ENCODE results near the gene RBM46. TPM values are rescaled to one million over a fixed set of nuclear protein-coding genes. Genes with fewer than 3 reads are reported as not detected.

RBM46 gene
- total and polyA plus RNA-seq, 2 experiments from 2014 or later = 0.07 TPM; not detected in 1

DNA sequence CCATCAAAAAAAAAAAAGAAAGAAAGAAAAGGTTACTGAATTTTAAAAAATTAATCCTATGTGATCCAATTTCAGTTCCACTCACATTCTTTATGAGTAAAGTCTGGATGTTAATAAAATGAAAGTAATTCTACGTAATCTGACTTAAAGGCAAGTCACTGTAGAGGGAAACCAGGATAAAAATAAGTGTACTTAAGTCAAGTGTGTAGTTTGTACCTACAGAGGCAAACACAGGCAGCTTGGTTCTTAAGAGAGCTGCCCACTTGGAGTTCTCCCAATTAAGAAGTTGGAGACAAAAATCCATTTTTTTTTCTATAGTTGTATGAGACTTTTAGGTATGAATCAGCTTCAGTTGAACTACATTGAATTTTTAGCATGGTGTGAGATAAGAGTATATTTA lies 44.3 kb upstream of the RBM46 start:
- Histone ChIP-seq H3K9me2 (replicated peaks; ENCODE audit: insufficient read depth) (no peaks in the 10 kb centered on the region), H3K27me3 (peaks cover 35% of the 10 kb centered on the region), H4K20me1 (ENCODE audit: insufficient read depth, poor library complexity, severe bottlenecking) (no peaks in the 10 kb centered on the region), H3K4me1 (ENCODE audit: insufficient read depth) (peaks cover 7% of the 10 kb centered on the region), H3K27ac (no peak overlapping the region), H3K9me3 (ENCODE audit: low read depth) (no peaks in the 10 kb centered on the region), H3K4me3 (no peak overlapping the region), H3K36me3 (replicated peaks; ENCODE audit: insufficient read depth, low read depth) (no peaks in the 10 kb centered on the region), H3K4me2 (no peak overlapping the region), H2AFZ (no peak overlapping the region), H3K79me2 (no peaks in the 10 kb centered on the region)
- DNase-seq (ENCODE audit: low spot score) = no peak
- TF ChIP-seq, protein P1, sequence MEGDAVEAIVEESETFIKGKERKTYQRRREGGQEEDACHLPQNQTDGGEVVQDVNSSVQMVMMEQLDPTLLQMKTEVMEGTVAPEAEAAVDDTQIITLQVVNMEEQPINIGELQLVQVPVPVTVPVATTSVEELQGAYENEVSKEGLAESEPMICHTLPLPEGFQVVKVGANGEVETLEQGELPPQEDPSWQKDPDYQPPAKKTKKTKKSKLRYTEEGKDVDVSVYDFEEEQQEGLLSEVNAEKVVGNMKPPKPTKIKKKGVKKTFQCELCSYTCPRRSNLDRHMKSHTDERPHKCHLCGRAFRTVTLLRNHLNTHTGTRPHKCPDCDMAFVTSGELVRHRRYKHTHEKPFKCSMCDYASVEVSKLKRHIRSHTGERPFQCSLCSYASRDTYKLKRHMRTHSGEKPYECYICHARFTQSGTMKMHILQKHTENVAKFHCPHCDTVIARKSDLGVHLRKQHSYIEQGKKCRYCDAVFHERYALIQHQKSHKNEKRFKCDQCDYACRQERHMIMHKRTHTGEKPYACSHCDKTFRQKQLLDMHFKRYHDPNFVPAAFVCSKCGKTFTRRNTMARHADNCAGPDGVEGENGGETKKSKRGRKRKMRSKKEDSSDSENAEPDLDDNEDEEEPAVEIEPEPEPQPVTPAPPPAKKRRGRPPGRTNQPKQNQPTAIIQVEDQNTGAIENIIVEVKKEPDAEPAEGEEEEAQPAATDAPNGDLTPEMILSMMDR (IDR thresholded peaks at IDR 0.05; ENCODE audit: poor library complexity) = no peak
- TF ChIP-seq EZH2 (IDR thresholded peaks at IDR 0.05; ENCODE audit: borderline replicate concordance) (no peak), EZH2phosphoT487 (IDR thresholded peaks at IDR 0.05; ENCODE audit: low read depth, severe bottlenecking, unreplicated experiment) (no peak)
- 94% methylated on average over 1 of the region's 1 CpG for WGBS (ENCODE audit: low lambda C conversion rate, missing lambda C conversion rate)

- H3K4me2 ChIP-seq = no peak overlapping the region
- WGBS (ENCODE audit: low lambda C conversion rate, missing lambda C conversion rate) = 35% methylated on average over 2 of the region's 2 CpGs
- H3K9me3 ChIP-seq (ENCODE audit: low read depth) = no peaks in the 10 kb centered on the region
- TF ChIP-seq EZH2phosphoT487 (IDR thresholded peaks at IDR 0.05; ENCODE audit: low read depth, severe bottlenecking, unreplicated experiment) (no peak), EZH2 (IDR thresholded peaks at IDR 0.05; ENCODE audit: borderline replicate concordance) (no peak)
- TF ChIP-seq, protein P1 (IDR thresholded peaks at IDR 0.05; ENCODE audit: poor library complexity) = no peak
- no peak overlapping the region for H2AFZ ChIP-seq
- H3K79me2 ChIP-seq = no peaks in the 10 kb centered on the region
- DNase-seq (ENCODE audit: low spot score) = no peak
- H3K27me3 ChIP-seq = peaks cover 52% of the 10 kb centered on the region
- no peaks in the 10 kb centered on the region for H3K36me3 ChIP-seq (replicated peaks; ENCODE audit: insufficient read depth, low read depth)
- no peak overlapping the region for H3K27ac ChIP-seq
- H4K20me1 ChIP-seq (ENCODE audit: insufficient read depth, poor library complexity, severe bottlenecking) = no peaks in the 10 kb centered on the region
- peaks cover 23% of the 10 kb centered on the region for H3K4me1 ChIP-seq (ENCODE audit: insufficient read depth)
- no peak overlapping the region for H3K4me3 ChIP-seq
- H3K9me2 ChIP-seq (replicated peaks; ENCODE audit: insufficient read depth) = no peaks in the 10 kb centered on the region
Observed at GRCh38 chr4:154738426-154738825, 42.6 kb upstream of the RBM46 start.

DNA sequence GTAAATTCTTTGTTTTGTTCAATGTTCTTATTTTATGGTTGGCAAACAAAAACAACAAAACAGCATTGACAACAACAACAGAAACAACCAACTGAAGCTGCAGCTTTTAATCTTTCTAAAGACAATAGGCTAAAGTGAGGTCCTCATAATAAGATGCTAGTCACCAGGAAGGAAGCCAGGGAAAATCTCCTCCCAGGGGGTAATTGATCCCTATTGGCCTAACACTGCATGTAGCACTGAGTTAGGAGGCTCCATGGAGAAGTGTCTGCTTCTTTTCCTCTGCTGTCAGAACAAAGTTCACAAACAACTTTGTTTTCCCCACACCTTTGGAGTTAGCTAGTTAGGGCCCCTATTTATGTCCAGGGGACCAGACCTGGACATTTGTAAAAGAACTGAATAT lies 42.0 kb upstream of the RBM46 start:
- no peak overlapping the region for H2AFZ ChIP-seq
- H3K36me3 ChIP-seq (replicated peaks; ENCODE audit: insufficient read depth, low read depth) = no peaks in the 10 kb centered on the region
- no peak overlapping the region for H3K4me2 ChIP-seq
- H4K20me1 ChIP-seq (ENCODE audit: insufficient read depth, poor library complexity, severe bottlenecking) = no peaks in the 10 kb centered on the region
- H3K27me3 ChIP-seq = peaks cover 59% of the 10 kb centered on the region
- no peak for TF ChIP-seq EZH2 (IDR thresholded peaks at IDR 0.05; ENCODE audit: borderline replicate concordance)
- no peak for TF ChIP-seq EZH2phosphoT487 (IDR thresholded peaks at IDR 0.05; ENCODE audit: low read depth, severe bottlenecking, unreplicated experiment)
- TF ChIP-seq, protein P1 (IDR thresholded peaks at IDR 0.05; ENCODE audit: poor library complexity) = no peak
- no peaks in the 10 kb centered on the region for H3K9me3 ChIP-seq (ENCODE audit: low read depth)
- DNase-seq (ENCODE audit: low spot score) = no peak
- no peak overlapping the region for H3K4me3 ChIP-seq
- peaks cover 25% of the 10 kb centered on the region for H3K4me1 ChIP-seq (ENCODE audit: insufficient read depth)
- no peak overlapping the region for H3K27ac ChIP-seq
- no peaks in the 10 kb centered on the region for H3K79me2 ChIP-seq
- H3K9me2 ChIP-seq (replicated peaks; ENCODE audit: insufficient read depth) = no peaks in the 10 kb centered on the region

DNA sequence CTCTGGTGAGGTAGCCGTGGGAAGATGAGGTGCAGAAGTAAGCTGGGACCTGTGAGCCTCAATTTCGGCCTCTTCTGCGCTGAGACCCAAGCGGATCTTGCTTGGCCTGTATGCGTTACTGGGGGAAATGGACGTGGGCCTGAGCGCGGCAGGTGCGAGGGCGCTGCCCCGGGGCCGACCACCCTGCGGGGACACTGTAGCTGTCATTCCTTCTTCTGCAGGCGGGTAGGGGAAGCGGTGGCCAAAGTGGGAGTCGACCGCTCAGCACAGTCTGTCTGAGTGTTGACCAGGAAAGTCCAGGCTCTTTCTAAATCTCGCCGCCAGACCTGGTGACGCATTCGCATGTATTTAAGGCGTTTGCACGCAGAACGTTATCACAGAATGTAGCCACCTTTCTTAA lies 40.6 kb upstream of the RBM46 start:
- Histone ChIP-seq H3K27ac (no peak overlapping the region), H3K36me3 (replicated peaks; ENCODE audit: insufficient read depth, low read depth) (no peaks in the 10 kb centered on the region), H3K79me2 (no peaks in the 10 kb centered on the region), H3K4me2 (no peak overlapping the region), H3K9me2 (replicated peaks; ENCODE audit: insufficient read depth) (no peaks in the 10 kb centered on the region), H4K20me1 (ENCODE audit: insufficient read depth, poor library complexity, severe bottlenecking) (no peaks in the 10 kb centered on the region), H3K9me3 (ENCODE audit: low read depth) (no peaks in the 10 kb centered on the region), H3K4me3 (no peak overlapping the region), H3K27me3 (peaks cover 71% of the 10 kb centered on the region), H2AFZ (no peak overlapping the region), H3K4me1 (ENCODE audit: insufficient read depth) (peaks cover 25% of the 10 kb centered on the region)
- WGBS (ENCODE audit: low lambda C conversion rate, missing lambda C conversion rate) = 42% methylated on average over 24 of the region's 24 CpGs
- DNase-seq (ENCODE audit: low spot score) = peak; percentile 16
- TF ChIP-seq EZH2phosphoT487 (IDR thresholded peaks at IDR 0.05; ENCODE audit: low read depth, severe bottlenecking, unreplicated experiment) (no peak), EZH2 (IDR thresholded peaks at IDR 0.05; ENCODE audit: borderline replicate concordance) (no peak)
- TF ChIP-seq, protein P1 (IDR thresholded peaks at IDR 0.05; ENCODE audit: poor library complexity) = no peak
